Loucy (cell line): Measurements from ENCODE around the gene DEXI.
"Not testable (repeated sequence)": the region's sequence is repeated elsewhere in the genome, so short reads cannot be mapped to it uniquely, and the experiment has no call there.

ENCODE experiments used
- H2AFZ ChIP-seq: fragments of 200-600 bp; sonication (generic); 2 replicates; pipeline ENCODE4 v1.6.0; 2016; ENCODE audit warnings: antibody characterized with exemption, mild to moderate bottlenecking, low read length, moderate library complexity
- H3F3A ChIP-seq: fragments of 200-600 bp; 2 replicates; pipeline ENCODE4 v1.6.0; 2016; ENCODE audit warnings: antibody characterized with exemption, low read depth, mild to moderate bottlenecking
- H3K27me3 ChIP-seq: fragments of 200-600 bp; sonication (generic); 2 replicates; pipeline ENCODE4 v1.6.1; 2014; ENCODE audit warnings: low read length, mild to moderate bottlenecking; ENCODE audit not compliant: insufficient read depth, poor library complexity, severe bottlenecking
- H3K36me3 ChIP-seq: fragments of 200-600 bp; sonication (generic); 2 replicates; pipeline ENCODE4 v1.6.1; 2016; ENCODE audit warnings: low read length; ENCODE audit not compliant: insufficient read depth
- H3K4me1 ChIP-seq: fragments of 200-600 bp; sonication (generic); 2 replicates; pipeline ENCODE4 v1.5.1; 2014; ENCODE audit warnings: low read length, mild to moderate bottlenecking; ENCODE audit not compliant: insufficient read depth, poor library complexity, severe bottlenecking
- H3K4me2 ChIP-seq: fragments of 200-600 bp; sonication (generic); 2 replicates; pipeline ENCODE4 v1.6.0; 2014; ENCODE audit warnings: antibody characterized with exemption, low read length, low read depth, mild to moderate bottlenecking; ENCODE audit not compliant: poor library complexity, severe bottlenecking
- H3K4me3 ChIP-seq: fragments of 200-600 bp; sonication (generic); 2 replicates; pipeline ENCODE4 v1.5.1; 2014; ENCODE audit warnings: low read length, mild to moderate bottlenecking, mixed read lengths; ENCODE audit not compliant: poor library complexity, severe bottlenecking
- H3K79me2 ChIP-seq: fragments of 200-600 bp; sonication (generic); 2 replicates; pipeline ENCODE4 v1.6.1; 2014; ENCODE audit warnings: low read length; ENCODE audit not compliant: insufficient read depth
- H3K9ac ChIP-seq: fragments of 200-600 bp; sonication (generic); 2 replicates; pipeline ENCODE4 v1.6.0; 2014; ENCODE audit warnings: mild to moderate bottlenecking, low read depth, low read length, moderate library complexity; ENCODE audit not compliant: poor library complexity, severe bottlenecking
- H3K9me2 ChIP-seq: fragments of 200-600 bp; sonication (generic); replicated peaks from 2 replicates; pipeline ENCODE4 v1.6.1; 2016; ENCODE audit warnings: low read depth, low read length, mixed read lengths
- H3K9me3 ChIP-seq: fragments of 200-600 bp; sonication (generic); 2 replicates; pipeline ENCODE4 v1.6.1; 2014; ENCODE audit warnings: mild to moderate bottlenecking, antibody characterized with exemption, low read length, low read depth; ENCODE audit not compliant: insufficient read depth
- H4K20me1 ChIP-seq: fragments of 200-600 bp; sonication (generic); 2 replicates; pipeline ENCODE4 v1.6.0; 2014; ENCODE audit warnings: antibody characterized with exemption, low read length, mild to moderate bottlenecking; ENCODE audit not compliant: insufficient read depth, poor library complexity, severe bottlenecking
- CTCF ChIP-seq: fragments of 200-600 bp; sonication (generic); conservative IDR thresholded peaks from 2 replicates; pipeline ENCODE4 v1.5.1; 2014; ENCODE audit warnings: mild to moderate bottlenecking, antibody characterized with exemption, low read length
- EZH2phosphoT487 ChIP-seq: fragments of 200-600 bp; IDR thresholded peaks from 2 replicates; pipeline ENCODE4 v1.6.1; 2018; ENCODE audit warnings: antibody characterized with exemption, mild to moderate bottlenecking, moderate library complexity, borderline replicate concordance

Gene DEXI

GRCh38 chr16:10931134-10931533 lies 11.1 kb downstream of the DEXI start:
- Histone ChIP-seq H3K4me2 (no peak overlapping the region), H3K79me2 (no peaks in the 10 kb centered on the region), H3K27me3 (no peaks in the 10 kb centered on the region), H2AFZ (no peak overlapping the region), H3K4me3 (no peak overlapping the region), H3K9ac (no peak overlapping the region), H3K9me2 (no peaks in the 10 kb centered on the region), H4K20me1 (peaks cover 2% of the 10 kb centered on the region), H3K9me3 (no peaks in the 10 kb centered on the region), H3K36me3 (no peaks in the 10 kb centered on the region), H3F3A (no peaks in the 10 kb centered on the region), H3K4me1 (peaks cover 7% of the 10 kb centered on the region)
- TF ChIP-seq CTCF = no peak

GRCh38 chr16:10930755-10931093 lies 11.5 kb downstream of the DEXI start:
- Histone ChIP-seq H3K36me3 (no peaks in the 10 kb centered on the region), H3K4me1 (peaks cover 7% of the 10 kb centered on the region), H3K4me2 (no peak overlapping the region), H4K20me1 (peaks cover 2% of the 10 kb centered on the region), H3F3A (no peaks in the 10 kb centered on the region), H3K9me3 (no peaks in the 10 kb centered on the region), H2AFZ (no peak overlapping the region), H3K4me3 (no peak overlapping the region), H3K9ac (no peak overlapping the region), H3K9me2 (no peaks in the 10 kb centered on the region), H3K27me3 (no peaks in the 10 kb centered on the region), H3K79me2 (no peaks in the 10 kb centered on the region)
- TF ChIP-seq EZH2phosphoT487 (no peak), CTCF (no peak)

GRCh38 chr16:10929853-10930754 lies 12.2 kb downstream of the DEXI start:
- Histone ChIP-seq H4K20me1 (no peaks in the 10 kb centered on the region), H3K9ac (no peak overlapping the region), H3K4me3 (no peak overlapping the region), H3K9me2 (no peaks in the 10 kb centered on the region), H3K36me3 (no peaks in the 10 kb centered on the region), H3K9me3 (no peaks in the 10 kb centered on the region), H3K4me1 (peaks cover 7% of the 10 kb centered on the region), H3F3A (no peaks in the 10 kb centered on the region), H2AFZ (no peak overlapping the region), H3K27me3 (no peaks in the 10 kb centered on the region), H3K79me2 (no peaks in the 10 kb centered on the region), H3K4me2 (no peak overlapping the region)
- TF ChIP-seq CTCF (no peak), EZH2phosphoT487 (no peak)

GRCh38 chr16:10929097-10929496 lies 13.2 kb downstream of the DEXI start:
- not testable (repeated sequence) for H2AFZ ChIP-seq, H3K9ac ChIP-seq, H3K9me3 ChIP-seq, H3K36me3 ChIP-seq, H3K27me3 ChIP-seq, H3K4me3 ChIP-seq, H3K9me2 ChIP-seq, H3K4me1 ChIP-seq, H4K20me1 ChIP-seq, H3K79me2 ChIP-seq, H3K4me2 ChIP-seq, H3F3A ChIP-seq
